Measurements from ENCODE around the gene MIER1. TPM values are rescaled to one million over a fixed set of nuclear protein-coding genes. Genes with fewer than 3 reads are reported as not detected.

The MIER1 gene
- total RNA-seq, 1 experiment from 2014 or later, result 28.7 TPM

DNA sequence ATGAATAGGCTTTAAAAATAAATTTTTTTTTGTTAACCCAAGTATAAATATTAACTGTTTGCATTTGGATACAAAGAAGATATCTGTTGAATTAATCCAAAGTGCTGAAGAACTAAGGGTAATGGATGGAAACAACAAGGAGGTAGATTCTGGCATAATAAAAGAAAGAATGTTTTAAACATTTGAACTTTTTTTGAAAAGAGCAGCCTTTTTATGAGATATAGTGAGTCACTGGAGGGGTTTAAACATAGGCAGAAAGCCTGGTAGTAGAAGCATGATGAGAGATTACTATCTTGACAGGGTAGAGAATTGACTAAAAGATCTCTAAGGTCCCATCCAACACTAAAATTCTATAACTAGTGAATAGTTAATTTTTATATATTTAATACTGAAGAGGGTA, 2.7 kb downstream of the MIER1 start (continued):
- TF ChIP-seq, protein P1, sequence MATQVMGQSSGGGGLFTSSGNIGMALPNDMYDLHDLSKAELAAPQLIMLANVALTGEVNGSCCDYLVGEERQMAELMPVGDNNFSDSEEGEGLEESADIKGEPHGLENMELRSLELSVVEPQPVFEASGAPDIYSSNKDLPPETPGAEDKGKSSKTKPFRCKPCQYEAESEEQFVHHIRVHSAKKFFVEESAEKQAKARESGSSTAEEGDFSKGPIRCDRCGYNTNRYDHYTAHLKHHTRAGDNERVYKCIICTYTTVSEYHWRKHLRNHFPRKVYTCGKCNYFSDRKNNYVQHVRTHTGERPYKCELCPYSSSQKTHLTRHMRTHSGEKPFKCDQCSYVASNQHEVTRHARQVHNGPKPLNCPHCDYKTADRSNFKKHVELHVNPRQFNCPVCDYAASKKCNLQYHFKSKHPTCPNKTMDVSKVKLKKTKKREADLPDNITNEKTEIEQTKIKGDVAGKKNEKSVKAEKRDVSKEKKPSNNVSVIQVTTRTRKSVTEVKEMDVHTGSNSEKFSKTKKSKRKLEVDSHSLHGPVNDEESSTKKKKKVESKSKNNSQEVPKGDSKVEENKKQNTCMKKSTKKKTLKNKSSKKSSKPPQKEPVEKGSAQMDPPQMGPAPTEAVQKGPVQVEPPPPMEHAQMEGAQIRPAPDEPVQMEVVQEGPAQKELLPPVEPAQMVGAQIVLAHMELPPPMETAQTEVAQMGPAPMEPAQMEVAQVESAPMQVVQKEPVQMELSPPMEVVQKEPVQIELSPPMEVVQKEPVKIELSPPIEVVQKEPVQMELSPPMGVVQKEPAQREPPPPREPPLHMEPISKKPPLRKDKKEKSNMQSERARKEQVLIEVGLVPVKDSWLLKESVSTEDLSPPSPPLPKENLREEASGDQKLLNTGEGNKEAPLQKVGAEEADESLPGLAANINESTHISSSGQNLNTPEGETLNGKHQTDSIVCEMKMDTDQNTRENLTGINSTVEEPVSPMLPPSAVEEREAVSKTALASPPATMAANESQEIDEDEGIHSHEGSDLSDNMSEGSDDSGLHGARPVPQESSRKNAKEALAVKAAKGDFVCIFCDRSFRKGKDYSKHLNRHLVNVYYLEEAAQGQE (IDR thresholded peaks at IDR 0.05; ENCODE audit: low read depth), result no peak
- TF ChIP-seq ZFX (IDR thresholded peaks at IDR 0.05) (no peak), SP1 (IDR thresholded peaks at IDR 0.05; ENCODE audit: low read depth) (no peak), ZNF274 (IDR thresholded peaks at IDR 0.05; ENCODE audit: low read depth, low read length) (no peak), CEBPB (IDR thresholded peaks at IDR 0.05; ENCODE audit: low read depth) (no peak), CBX3 (IDR thresholded peaks at IDR 0.05; ENCODE audit: low read depth) (no peak), SIN3A (IDR thresholded peaks at IDR 0.05; ENCODE audit: low read depth) (no peak), JUND (IDR thresholded peaks at IDR 0.05) (no peak), ELF1 (IDR thresholded peaks at IDR 0.05; ENCODE audit: borderline replicate concordance, low read depth) (no peak), POLR2A (IDR thresholded peaks at IDR 0.05; ENCODE audit: borderline replicate concordance, extremely low read depth, insufficient read depth, insufficient read length) (no peak), EZH2phosphoT487 (IDR thresholded peaks at IDR 0.05; ENCODE audit: borderline replicate concordance) (no peak), EZH2 (IDR thresholded peaks at IDR 0.05) (no peak), FOSL1 (IDR thresholded peaks at IDR 0.05; ENCODE audit: low read depth) (no peak), POLR2AphosphoS5 (IDR thresholded peaks at IDR 0.05; ENCODE audit: low read depth, low read length) (no peak), EGR1 (IDR thresholded peaks at IDR 0.05; ENCODE audit: low read depth) (no peak)
- TF ChIP-seq, protein P2, sequence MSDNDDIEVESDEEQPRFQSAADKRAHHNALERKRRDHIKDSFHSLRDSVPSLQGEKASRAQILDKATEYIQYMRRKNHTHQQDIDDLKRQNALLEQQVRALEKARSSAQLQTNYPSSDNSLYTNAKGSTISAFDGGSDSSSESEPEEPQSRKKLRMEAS (IDR thresholded peaks at IDR 0.05), result no peak
